ENCODE data around the gene CHRM5.

CHRM5 gene

GRCh38 chr15:34114739-34115138 is 146.4 kb downstream of the CHRM5 start:
- Histone ChIP-seq H3K4me3 (ENCODE audit: low read depth, low read length) (no peak overlapping the region), H3K9me3 (ENCODE audit: control insufficient read depth, low read length) (no peaks in the 10 kb centered on the region)
- TF ChIP-seq CTCF (IDR thresholded peaks at IDR 0.05), result no peak

GRCh38 chr15:34116620-34117019 is 148.3 kb downstream of the CHRM5 start:
- Histone ChIP-seq H3K27me3 (ENCODE audit: control insufficient read depth, insufficient read depth, low read length) (no peaks in the 10 kb centered on the region), H3K4me2 (ENCODE audit: low read length) (no peak overlapping the region), H3K9me3 (ENCODE audit: control insufficient read depth, low read length) (no peaks in the 10 kb centered on the region), H2AFZ (no peak overlapping the region), H3K27ac (no peak overlapping the region), H3K36me3 (ENCODE audit: control insufficient read depth, insufficient read depth, low read length) (no peaks in the 10 kb centered on the region), H3K9ac (no peak overlapping the region), H3K4me1 (no peaks in the 10 kb centered on the region), H3K79me2 (no peaks in the 10 kb centered on the region), H3K4me3 (ENCODE audit: low read depth, low read length) (no peak overlapping the region)
- TF ChIP-seq CTCF (IDR thresholded peaks at IDR 0.05), result no peak

More at GRCh38 chr15:34114739-34115138, 146.4 kb downstream of the CHRM5 start:
- H3K4me1 ChIP-seq, result no peaks in the 10 kb centered on the region
- H3K4me2 ChIP-seq (ENCODE audit: low read length), result no peak overlapping the region
- H3K9ac ChIP-seq, result no peak overlapping the region
- no peaks in the 10 kb centered on the region for H3K27me3 ChIP-seq (ENCODE audit: control insufficient read depth, insufficient read depth, low read length)
- H3K79me2 ChIP-seq, result no peaks in the 10 kb centered on the region
- no peaks in the 10 kb centered on the region for H3K36me3 ChIP-seq (ENCODE audit: control insufficient read depth, insufficient read depth, low read length)
- H3K27ac ChIP-seq, result no peak overlapping the region
- no peak overlapping the region for H2AFZ ChIP-seq

Data from parathyroid adenoma (tissue), 2 donors.